Left hindlimb (tissue), 1 donor: ENCODE measurements around the gene CALCB.
A peak's percentile ranks its signal among the peaks of the same experiment; 100 is the strongest.

Source experiments
- DNase-seq: peaks from one replicate; pipeline ENCODE4 v3.0.0-alpha.2; 2018

The CALCB gene

GRCh38 chr11:15074206-15075161, 1.1 kb downstream of the CALCB start:
- peak; percentile 85 for DNase-seq

- no peak for DNase-seq
Measured at GRCh38 chr11:15075162-15075526, 1.8 kb downstream of the CALCB start.

DNA sequence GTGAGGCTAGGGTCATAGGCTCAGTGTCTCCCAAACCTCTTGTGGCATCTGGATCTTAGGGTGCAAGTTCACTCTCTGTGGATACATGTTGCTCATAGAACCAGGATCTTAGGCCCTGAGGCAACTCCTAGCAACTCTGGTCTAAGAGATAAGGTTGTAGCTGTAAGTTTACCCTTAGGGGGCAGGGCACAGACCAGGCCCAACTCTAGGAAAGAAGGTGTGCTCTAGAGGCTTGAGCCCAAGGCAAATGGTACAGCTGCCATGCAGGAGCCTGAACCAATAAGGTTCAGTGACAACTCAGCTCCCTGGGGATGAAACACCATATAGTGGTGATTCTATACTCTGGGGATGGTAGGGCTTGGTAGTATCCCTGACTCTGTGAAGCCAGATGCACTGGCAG, 17.8 kb downstream of the CALCB start:
- DNase-seq = no peak

- DNase-seq = no peak
Measured at GRCh38 chr11:15091625-15092024, 18.2 kb downstream of the CALCB start.

- no peak for DNase-seq
Measured at GRCh38 chr11:15093432-15093831, 20.0 kb downstream of the CALCB start.

GRCh38 chr11:15095736-15096228, 22.4 kb downstream of the CALCB start:
- no peak for DNase-seq

GRCh38 chr11:15097411-15097810, 24.0 kb downstream of the CALCB start:
- DNase-seq = no peak

- no peak for DNase-seq
Measured at GRCh38 chr11:15099267-15099666, 25.9 kb downstream of the CALCB start.

GRCh38 chr11:15101072-15101709, 27.8 kb downstream of the CALCB start:
- peak; percentile 71 for DNase-seq

DNA sequence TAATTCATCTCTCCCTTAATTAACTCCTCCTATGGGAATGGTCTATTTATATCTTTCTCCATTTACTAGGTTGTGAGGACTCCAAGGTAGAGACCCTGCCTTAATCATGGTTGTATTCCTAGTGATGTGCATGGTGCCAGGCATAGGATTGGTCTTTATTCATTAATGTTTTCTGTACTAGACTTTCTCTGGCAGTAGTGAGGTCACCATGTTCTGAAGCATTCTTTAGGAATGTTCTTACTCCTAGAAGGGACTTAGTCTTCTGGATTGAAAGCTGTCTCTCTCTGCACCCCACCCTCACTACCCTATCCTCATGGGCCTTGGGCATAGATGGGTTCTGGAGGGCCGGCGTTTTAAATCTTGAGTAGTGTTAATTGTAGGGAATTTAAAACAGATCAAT, 30.8 kb downstream of the CALCB start:
- DNase-seq = no peak

GRCh38 chr11:15106201-15106965, 33.0 kb downstream of the CALCB start:
- DNase-seq = no peak

GRCh38 chr11:15107730-15108515, 34.5 kb downstream of the CALCB start:
- DNase-seq = no peak

- DNase-seq = no peak
Measured at GRCh38 chr11:15108592-15109130, 35.3 kb downstream of the CALCB start.

- no peak for DNase-seq
Measured at GRCh38 chr11:15109602-15110001, 36.2 kb downstream of the CALCB start.

GRCh38 chr11:15111215-15111614, 37.8 kb downstream of the CALCB start:
- no peak for DNase-seq

DNA sequence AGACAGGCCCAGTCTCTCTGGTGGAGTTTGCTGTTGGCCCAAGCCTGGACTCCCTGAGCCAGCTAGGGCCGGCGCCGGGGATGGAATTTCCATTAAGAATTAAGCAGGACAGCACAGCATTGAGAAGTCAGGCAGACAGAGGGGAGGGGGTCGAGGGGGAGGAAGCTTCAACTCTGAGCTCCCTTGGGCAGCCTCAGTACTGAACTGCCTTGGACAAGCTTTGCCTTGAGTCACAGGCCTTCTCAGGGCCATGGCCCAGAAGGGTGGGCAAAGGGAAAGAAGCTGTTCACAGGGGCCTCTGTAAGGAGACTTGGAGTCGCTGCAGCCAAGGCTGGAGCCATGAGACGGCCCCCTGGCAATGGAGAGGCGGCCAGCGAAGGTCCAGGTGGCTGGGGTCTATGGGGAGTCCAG, 38.7 kb downstream of the CALCB start:
- DNase-seq = peak; percentile 88

- DNase-seq = no peak
Measured at GRCh38 chr11:15113381-15113780, 40.0 kb downstream of the CALCB start.

DNA sequence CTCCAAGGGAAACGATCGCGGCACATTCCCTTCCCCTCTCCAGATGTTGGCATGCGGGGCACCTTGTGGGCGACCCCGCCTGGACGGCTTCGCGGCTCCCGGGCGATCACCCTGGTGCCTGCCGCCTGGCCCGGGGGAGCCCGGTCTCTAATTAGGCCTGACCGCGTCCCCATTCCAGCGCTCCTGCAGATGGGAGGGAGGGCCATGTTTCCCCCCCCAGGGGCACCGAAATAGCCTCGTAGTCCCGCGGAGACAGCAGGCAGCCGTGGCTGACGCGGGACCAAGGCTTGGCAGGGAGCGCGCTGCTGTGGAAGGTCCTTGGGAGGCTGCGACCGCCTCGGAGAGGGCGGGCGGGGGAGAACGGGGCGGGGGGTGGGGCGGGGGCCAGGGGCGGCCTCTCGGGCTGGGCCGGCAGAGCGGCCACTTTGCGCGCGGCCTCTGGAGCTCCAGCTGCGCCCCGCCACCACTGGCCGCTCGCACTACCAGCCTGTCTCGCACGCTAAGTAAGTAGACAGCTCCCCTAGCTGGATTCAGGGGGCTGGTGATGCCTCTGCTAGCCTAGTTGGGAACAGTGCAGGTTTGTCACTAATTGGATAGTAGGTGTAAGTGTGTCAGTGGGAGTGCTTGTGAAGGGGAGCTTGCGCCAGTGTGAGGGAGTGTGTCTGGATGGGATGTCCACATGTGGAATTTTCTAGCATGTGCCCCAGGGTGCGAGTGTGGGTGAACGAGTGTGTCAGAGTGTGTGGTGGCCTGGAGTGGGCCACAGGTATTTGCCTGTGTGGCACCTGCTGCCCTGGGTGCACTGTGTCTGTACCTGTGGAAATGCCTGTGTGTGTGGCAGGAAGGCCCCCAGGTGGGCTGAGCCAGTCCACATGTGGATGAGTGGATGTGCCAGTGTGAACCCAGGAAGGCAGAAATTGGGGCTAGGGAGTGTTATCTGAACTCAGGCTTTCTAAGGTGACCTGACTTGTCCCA, 41.4 kb downstream of the CALCB start, which contains the start of gene INSC:
INSC (plus strand) TSS at position 423 of the 975 bp plus-strand sequence. CDS start 34,252 bp downstream, outside the sequence.
- DNase-seq = peak; percentile 79

- no peak for DNase-seq
Measured at GRCh38 chr11:15115686-15116085, 42.3 kb downstream of the CALCB start.

DNA sequence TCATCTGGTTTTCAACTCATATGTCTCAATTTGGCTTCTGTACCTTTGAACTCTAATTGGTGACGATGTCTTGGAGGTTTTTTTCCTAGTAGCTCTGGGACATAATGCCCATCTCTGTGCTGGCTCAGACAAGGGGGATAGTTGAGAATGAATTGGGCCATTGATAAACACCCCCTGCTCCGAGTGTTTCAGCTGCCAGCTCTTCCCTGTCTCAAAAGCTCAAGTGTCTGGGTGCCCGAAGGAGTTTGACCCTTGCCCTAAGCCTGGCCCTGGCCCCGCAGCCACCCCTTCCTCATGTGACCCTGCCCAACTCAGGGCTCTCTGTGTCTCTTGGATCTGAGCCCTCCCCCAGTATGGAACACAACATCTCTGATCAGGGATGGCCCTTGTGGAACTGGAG, 44.4 kb downstream of the CALCB start:
- no peak for DNase-seq

DNA sequence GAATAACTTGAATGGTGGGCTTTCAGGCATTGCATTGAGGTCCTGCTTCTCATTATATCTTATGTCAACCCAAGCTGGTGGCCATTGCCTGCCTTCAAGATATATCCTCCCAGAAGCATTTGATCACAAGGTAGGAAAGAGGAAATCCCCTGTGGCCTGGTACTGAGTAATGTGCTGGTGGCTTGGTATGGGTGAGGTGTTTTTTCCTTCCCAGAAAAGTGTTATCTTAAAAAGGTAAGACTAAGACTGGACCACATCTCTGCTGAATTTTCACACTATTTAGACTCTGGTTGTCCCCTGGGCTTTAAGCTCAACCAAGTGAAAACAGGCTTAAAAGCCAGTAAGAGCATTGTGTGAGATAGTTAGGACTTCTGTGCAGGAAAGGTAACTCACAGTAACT, 45.0 kb downstream of the CALCB start:
- no peak for DNase-seq
